HepG2 (cell line): ENCODE measurements around the gene FAM83C. TPM values are rescaled to one million over a fixed set of nuclear protein-coding genes. Genes with fewer than 3 reads are reported as not detected.
A peak's percentile ranks its signal among the peaks of the same experiment; 100 is the strongest.

Experiments
- ATAC-seq: fragments of 200-7000 bp; cut with Tn5 transposase; 3 replicates; pipeline ENCODE4 v1.9.1; 2020; ENCODE audit warnings: mild to moderate bottlenecking, moderate library complexity
- Bru-seq: library from RNA; stranded (reverse); fragments of 400-500 nt; gene quantifications from one replicate; lab custom pipeline; 2021; lab: Mats Ljungman, UMichigan
- BruChase-seq, 2 experiments: library from RNA; stranded (reverse); fragments of 400-500 nt; gene quantifications; one replicate each; lab custom pipeline; 2021; lab: Mats Ljungman, UMichigan
- BruUV-seq: library from RNA; stranded (reverse); fragments of 400-500 nt; replicated peaks from 2 replicates; lab custom pipeline; 2021; lab: Mats Ljungman, UMichigan
- CTCF ChIA-PET: fragments of 300-600 bp; formaldehyde crosslinking; extraction: SDS; loops from one replicate; lab custom pipeline; 2021; ENCODE audit warnings: low total read pairs, inconsistent platforms, low intra/inter-chr PET ratio; lab: Yijun Ruan, JAX
- POLR2A ChIA-PET: fragments of 350-600 bp; sonication (Branson Sonifier 250); formaldehyde crosslinking; loops from one replicate; lab custom pipeline; 2020; ENCODE audit warnings: antibody characterized with exemption, inconsistent platforms; lab: Yijun Ruan, JAX
- DNase-seq: peaks from one replicate; pipeline ENCODE4 v3.0.0-alpha.2; 2015; ENCODE audit warnings: low spot score
- FAIRE-seq: peaks from 3 replicates; lab custom pipeline; 2011; peaks lifted over from hg19 to GRCh38; lab: Jason Lieb, UNC
- H2AFZ ChIP-seq: one replicate; pipeline ENCODE4 v1.6.1; 2011; ENCODE audit warnings: low read length, inconsistent platforms
- H3K27ac ChIP-seq: fragments of 300-600 bp; 3 replicates; pipeline ENCODE4 v1.8.0; 2011; ENCODE audit warnings: mixed run types, mild to moderate bottlenecking, mixed read lengths, low read length, inconsistent platforms; ENCODE audit not compliant: insufficient read depth; ENCODE audit errors: extremely low read length
- H3K27me3 ChIP-seq, 2 experiments: fragments of 200-600 bp in 1 of 2; 2 replicates in 1 of 2; 3 replicates in 1 of 2; pipeline versions ENCODE4 v1.6.0 to v1.8.0; 2011; ENCODE audit warnings: low read length in 2 of 2, mild to moderate bottlenecking in 2 of 2, moderate library complexity in 2 of 2, inconsistent platforms in 1 of 2; ENCODE audit not compliant: insufficient read depth in 2 of 2, control insufficient read depth in 1 of 2
- H3K36me3 ChIP-seq, 2 experiments: fragments of 200-600 bp in 1 of 2; replicated peaks in 1 of 2; 2 replicates in 1 of 2; 3 replicates in 1 of 2; pipeline versions ENCODE4 v1.5.1 to v1.8.0; 2011; ENCODE audit warnings: low read length in 2 of 2, inconsistent platforms in 1 of 2; ENCODE audit not compliant: insufficient read depth in 2 of 2, control insufficient read depth in 1 of 2
- H3K4me1 ChIP-seq: 2 replicates; pipeline ENCODE4 v1.5.1; 2012; ENCODE audit warnings: low read length, inconsistent platforms; ENCODE audit not compliant: insufficient read depth
- H3K4me2 ChIP-seq: 2 replicates; pipeline ENCODE4 v1.6.0; 2011; ENCODE audit warnings: low read depth, low read length, inconsistent platforms
- H3K4me3 ChIP-seq, 3 experiments: fragments of 200-600 bp in 1 of 3; sonication (generic), shearing (Covaris generic) in 1 of 3; replicated peaks in 1 of 3; 2 replicates each; pipeline ENCODE4 v1.5.1; 2011 to 2016; ENCODE audit warnings: low read length in 3 of 3, inconsistent platforms in 2 of 3, low read depth in 2 of 3, mild to moderate bottlenecking in 2 of 3, control low read depth in 1 of 3, mixed read lengths in 1 of 3; ENCODE audit not compliant: insufficient read depth in 1 of 3
- H3K79me2 ChIP-seq: one replicate; pipeline ENCODE4 v1.6.1; 2011; ENCODE audit warnings: low read length, inconsistent platforms; ENCODE audit not compliant: insufficient read depth
- H3K9ac ChIP-seq: 2 replicates; pipeline ENCODE4 v1.6.0; 2011; ENCODE audit warnings: mild to moderate bottlenecking, low read depth, low read length, inconsistent platforms; ENCODE audit not compliant: insufficient read depth
- H3K9me3 ChIP-seq: 2 replicates; pipeline ENCODE4 v1.5.1; 2012; ENCODE audit warnings: mild to moderate bottlenecking, low read length
- H4K20me1 ChIP-seq: 2 replicates; pipeline ENCODE4 v1.6.0; 2011; ENCODE audit warnings: inconsistent platforms, mild to moderate bottlenecking, low read length, moderate library complexity; ENCODE audit not compliant: insufficient read depth
- DNMT1 ChIP-seq: sonication (generic); formaldehyde crosslinking; IDR thresholded peaks from 2 replicates; pipeline ENCODE4 v1.5.1; 2020; ENCODE audit warnings: mild to moderate bottlenecking, missing genetic modification reagents
- HNRNPLL ChIP-seq: fragments of 200-400 bp; formaldehyde crosslinking; IDR thresholded peaks from 2 replicates; pipeline ENCODE4 v1.6.1; 2017; ENCODE audit warnings: mild to moderate bottlenecking, low read depth, low read length; ENCODE audit not compliant: poor library complexity, severe bottlenecking
- KDM1A ChIP-seq: IDR thresholded peaks from 2 replicates; pipeline ENCODE4 v1.6.1; 2016; ENCODE audit warnings: missing compliant biosample characterization
- NCOA1 ChIP-seq: sonication (generic); formaldehyde crosslinking; IDR thresholded peaks from 2 replicates; pipeline ENCODE4 v1.9.0; 2021; ENCODE audit warnings: missing genetic modification reagents
- NFRKB ChIP-seq: fragments of 450-650 bp; IDR thresholded peaks from 2 replicates; pipeline ENCODE4 v1.6.1; 2017
- RAD21 ChIP-seq: fragments of 450-650 bp; formaldehyde crosslinking; IDR thresholded peaks from 2 replicates; pipeline ENCODE4 v1.5.0; 2020; ENCODE audit warnings: mild to moderate bottlenecking
- RXRA ChIP-seq: sonication (generic); formaldehyde crosslinking; IDR thresholded peaks from 2 replicates; pipeline ENCODE4 v1.5.1; 2020; ENCODE audit warnings: missing genetic modification reagents
- SPEN ChIP-seq: sonication (generic); formaldehyde crosslinking; IDR thresholded peaks from 2 replicates; pipeline ENCODE4 v1.5.1; 2020; ENCODE audit warnings: low read depth, mild to moderate bottlenecking, missing genetic modification reagents
- ZBTB33 ChIP-seq: sonication (generic); formaldehyde crosslinking; IDR thresholded peaks from 2 replicates; pipeline ENCODE4 v1.4.0; 2020; ENCODE audit warnings: missing genetic modification reagents
- ZNF687 ChIP-seq: sonication (generic); formaldehyde crosslinking; IDR thresholded peaks from 2 replicates; pipeline ENCODE4 v1.5.1; 2020; ENCODE audit warnings: mild to moderate bottlenecking, missing genetic modification reagents, moderate library complexity
- ZNF746 ChIP-seq: sonication (generic); formaldehyde crosslinking; IDR thresholded peaks from 2 replicates; pipeline ENCODE4 v1.8.0; 2022; ENCODE audit warnings: mild to moderate bottlenecking, missing genetic modification reagents
- WGBS: methylation state at CpG from one replicate; pipeline ENCODE4 v1.1.6; 2017; ENCODE audit warnings: low lambda C conversion rate; 5-methylcytosine and 5-hydroxymethylcytosine counted together
- in situ Hi-C: cut with HindIII; loops from 2 replicates; pipeline ENCODE4 v1.10.0; 2017; ENCODE audit warnings: low pct_unique_long_range_greater_than_20kb; ENCODE audit not compliant: extremely low pct_ligation_motif_present
- intact Hi-C: fragments of 100-400 bp; cut with micrococcal nuclease; formaldehyde crosslinking; loops from one replicate; pipeline ENCODE4 v1.10.0; 2022; ENCODE audit not compliant: unreplicated experiment
- long read RNA-seq, 2 experiments: library from RNA in 1 of 2; library from polyadenylated mRNA in 1 of 2; stranded (forward) in 1 of 2; unstranded in 1 of 2; transcript quantifications; one replicate each; pipeline ENCODE4 v2.0.0, GENCODE V29; 2019 to 2022
- polyA minus RNA-seq, 3 experiments: library from RNA; depleted of rRNA, polyadenylated mRNA; stranded (reverse); fragments of >200 nt; gene quantifications; 2 replicates each; pipeline ENCODE4 v1.2.3, GENCODE V29; 2011; ENCODE audit warnings: low replicate concordance in 1 of 3
- polyA plus RNA-seq, 8 experiments: library from polyadenylated mRNA; depleted of rRNA in 3 of 8; stranded (reverse) in 7 of 8; unstranded in 1 of 8; fragments of >200 nt; fragmentation: Illumina TruSeq in 4 of 8; extraction: Trizol in 4 of 8; gene quantifications; 2 replicates each; pipeline versions ENCODE4 v1.2.1 to v1.2.3, GENCODE V29; 2011 to 2016; ENCODE audit warnings: low read depth in 4 of 8, missing spikeins in 1 of 8, mixed read lengths in 1 of 8; ENCODE audit not compliant: insufficient read depth in 1 of 8
- total RNA-seq, 5 experiments: library from RNA; depleted of rRNA; stranded (reverse); fragments of >200 nt; fragmentation: Illumina TruSeq; extraction: Trizol; gene quantifications; 2 replicates each; pipeline ENCODE4 v1.2.3, GENCODE V29; 2016; ENCODE audit warnings: low read depth in 1 of 5
- TF ChIP-seq, protein P1 (sequence below): IDR thresholded peaks from 2 replicates; pipeline ENCODE4 v1.6.1; 2012; ENCODE audit warnings: inconsistent platforms

The FAM83C gene
- total RNA-seq (2016; rRNA removed; fragmentation: Illumina TruSeq; extraction: Trizol) (0.07 TPM in 1 of 2 replicates, not detected in the other), polyA plus RNA-seq (2011; rRNA removed) (0.03 and 0.04 TPM in 2 replicates), polyA minus RNA-seq (2011; rRNA and poly(A)+ RNA removed; ENCODE audit: low replicate concordance) (0.04 and 0.07 TPM in 2 replicates), Bru-seq, nascent RNA (percentile 23 among the genes with signal in this experiment), BruChase-seq, experiment 1, labeled RNA remaining after a 6-hour chase (percentile 33 among the genes with signal in this experiment), BruChase-seq, experiment 2, labeled RNA remaining after a 2-hour chase (percentile 26 among the genes with signal in this experiment)
- total RNA-seq (2016; cell fraction: cytosol; rRNA removed; fragmentation: Illumina TruSeq; extraction: Trizol; ENCODE audit: low read depth) = 0.09 TPM in 1 of 2 replicates, not detected in the other
- total RNA-seq (2016; cell fraction: insoluble cytoplasmic fraction; rRNA removed; fragmentation: Illumina TruSeq; extraction: Trizol) = 0.06 TPM in 1 of 2 replicates, not detected in the other
- 0.07 TPM in 1 of 2 replicates, not detected in the other for total RNA-seq (2016; cell fraction: membrane; rRNA removed; fragmentation: Illumina TruSeq; extraction: Trizol)
- not detected in 2 replicates for total RNA-seq (2016; cell fraction: nucleus; rRNA removed; fragmentation: Illumina TruSeq; extraction: Trizol)
- polyA plus RNA-seq (2011; cell fraction: cytosol; rRNA removed) = 0.03 TPM in 1 of 2 replicates, not detected in the other
- 0.08 and 0.09 TPM in 2 replicates for polyA plus RNA-seq (2011; cell fraction: nucleus; rRNA removed)
- 0.05 and 0.16 TPM in 2 replicates for polyA plus RNA-seq (2012)
- polyA plus RNA-seq (2016; cell fraction: cytosol; fragmentation: Illumina TruSeq; extraction: Trizol; ENCODE audit: low read depth) = 0.05 and 0.08 TPM in 2 replicates
- polyA plus RNA-seq (2016; cell fraction: insoluble cytoplasmic fraction; fragmentation: Illumina TruSeq; extraction: Trizol; ENCODE audit: low read depth) = 0.10 and 0.16 TPM in 2 replicates
- polyA plus RNA-seq (2016; cell fraction: membrane; fragmentation: Illumina TruSeq; extraction: Trizol; ENCODE audit: low read depth) = 0.05 and 0.06 TPM in 2 replicates
- polyA plus RNA-seq (2016; cell fraction: nucleus; fragmentation: Illumina TruSeq; extraction: Trizol; ENCODE audit: insufficient read depth, low read depth) = not detected in 2 replicates
- polyA minus RNA-seq (2011; cell fraction: cytosol; rRNA and poly(A)+ RNA removed) = not detected in 2 replicates
- 0.13 TPM in 1 of 2 replicates, not detected in the other for polyA minus RNA-seq (2011; cell fraction: nucleus; rRNA and poly(A)+ RNA removed)
- long read RNA-seq, experiment 1 = 0 reads
- long read RNA-seq, experiment 2 = 0 reads

- 57% methylated on average over 22 of the region's 40 CpGs for WGBS
- in situ Hi-C loops = no loop called here
- CTCF ChIA-PET = no interaction called here
- TF ChIP-seq SPEN (CRISPR knock-in tag) = 0 out of 2 replicates have a peak, but pooled peaks have one; percentile 56
- no peak for TF ChIP-seq ZNF746 (CRISPR knock-in tag)
- peak; percentile 42; the same call in 1 of the 2 replicates for TF ChIP-seq ZNF687 (CRISPR knock-in tag)
- peak; percentile 52; the same call in 1 of the 2 replicates for TF ChIP-seq RXRA
- TF ChIP-seq, protein P1, sequence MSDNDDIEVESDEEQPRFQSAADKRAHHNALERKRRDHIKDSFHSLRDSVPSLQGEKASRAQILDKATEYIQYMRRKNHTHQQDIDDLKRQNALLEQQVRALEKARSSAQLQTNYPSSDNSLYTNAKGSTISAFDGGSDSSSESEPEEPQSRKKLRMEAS = 0 out of 2 replicates have a peak, but pooled peaks have one; percentile 32
- TF ChIP-seq HNRNPLL = peak; percentile 30
- TF ChIP-seq NFRKB = no peak
- 0 out of 2 replicates have a peak, but pooled peaks have one; percentile 60 for TF ChIP-seq DNMT1 (CRISPR knock-in tag)
- TF ChIP-seq KDM1A (CRISPR knock-in tag) = no peak
- no peak for TF ChIP-seq NCOA1 (CRISPR knock-in tag)
- peak; percentile 67; the same call in 1 of the 2 replicates for TF ChIP-seq ZBTB33 (CRISPR knock-in tag)
- TF ChIP-seq RAD21 (CRISPR knock-in tag) = no peak
Measured at GRCh38 chr20:35291654-35292503, at the start of gene FAM83C. Gene FAM83C (minus strand): TSS chr20:35292425. CDS start chr20:35292304, 121 bp downstream.

More at GRCh38 chr20:35291654-35292503, at the start of gene FAM83C:
- Histone ChIP-seq H4K20me1 (no peaks in the 10 kb centered on the region), H3K4me3 (0 out of 6 replicates have a peak within 1 kb of the TSS, but pooled peaks of 1 of the 3 experiments have one; percentile 2), H3K9me3 (no peaks in the 10 kb centered on the region), H3K27me3 (peaks cover 8 to 58% of the 10 kb centered on the region in 2 experiments), H3K4me2 (peak within 1 kb of the TSS; percentile 18; the same call in 1 of the 2 replicates), H3K79me2 (no peaks in the 10 kb centered on the region), H3K36me3 (no peaks in the 10 kb centered on the region), H2AFZ (no peak within 1 kb of the TSS), H3K4me1 (peaks cover 76% of the 10 kb centered on the region), H3K27ac (no peak within 1 kb of the TSS), H3K9ac (no peak within 1 kb of the TSS)
- ATAC-seq (no peak), DNase-seq (no peak), FAIRE-seq (no peak)
- no TSS peak for BruUV-seq
- POLR2A ChIA-PET = interaction anchor here (1.1 to 3.3 kb wide), 2 partner anchors 7 to 12 kb away, joined by 4 to 24 read pairs; partner anchors contain the start of gene EIF6
- intact Hi-C loops = no loop called here
